Ovary (tissue), 3 donors: ENCODE results near the gene VENTX.

Experiments
- CTCF ChIP-seq, 3 donors: fragments of 450-650 bp in 2 of 3; fragments of 200-600 bp in 1 of 3; IDR thresholded peaks; one replicate each; pipeline versions ENCODE4 v1.5.1 to v1.8.0; 2016 to 2022; ENCODE audit warnings: antibody characterized with exemption in 3 of 3, mild to moderate bottlenecking in 1 of 3
- POLR2A ChIP-seq: fragments of 450-650 bp; IDR thresholded peaks from one replicate; pipeline ENCODE4 v1.6.1; 2017; ENCODE audit warnings: antibody characterized with exemption, mild to moderate bottlenecking, moderate library complexity
- donor health status: DM: no; HTN: no; CAD: no.

- no peak for TF ChIP-seq POLR2A
- TF ChIP-seq CTCF (IDR thresholded peaks at IDR 0.05), result no peak
Observed at GRCh38 chr10:133238466-133238804, 780 bp downstream of the VENTX start.
